ENCODE data around the gene HDAC9.
A peak's percentile ranks its signal among the peaks of the same experiment; 100 is the strongest.

Gene HDAC9

GRCh38 chr7:18607025-18607424 lies 111.5 kb downstream of the HDAC9 start:
- DNase-seq: no peak

DNA sequence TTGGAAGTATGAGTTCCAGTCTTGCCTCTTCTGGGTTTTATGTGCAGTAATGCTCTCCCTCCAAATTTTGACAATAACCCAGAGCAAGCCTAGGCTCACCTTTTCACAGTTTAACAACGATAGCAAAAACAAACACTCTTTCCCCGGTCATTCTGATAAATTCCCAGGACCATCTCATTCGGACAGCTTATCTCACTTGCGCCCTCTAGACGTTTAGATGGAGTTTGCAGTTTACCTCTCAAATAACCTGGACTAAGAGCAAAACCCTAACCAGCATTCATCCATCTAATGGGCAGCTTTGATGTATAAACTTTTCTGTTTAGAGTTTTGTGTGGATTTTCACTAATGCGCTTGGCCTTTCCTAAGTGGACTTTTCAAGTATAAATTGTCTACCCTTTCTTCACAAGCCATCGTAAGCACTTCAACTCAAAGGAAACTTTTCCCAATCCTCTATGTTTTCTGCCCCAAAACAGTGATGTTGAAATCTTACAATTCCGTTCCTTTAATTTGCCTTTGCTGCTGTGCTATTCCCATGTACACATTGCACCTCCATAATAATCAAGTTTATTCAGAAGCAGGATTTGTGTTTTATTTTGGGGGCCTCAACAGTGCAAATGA lies 114.9 kb downstream of the HDAC9 start:
- no peak for DNase-seq

- DNase-seq: no peak
Observed at GRCh38 chr7:18614841-18615240, 119.3 kb downstream of the HDAC9 start.

DNA sequence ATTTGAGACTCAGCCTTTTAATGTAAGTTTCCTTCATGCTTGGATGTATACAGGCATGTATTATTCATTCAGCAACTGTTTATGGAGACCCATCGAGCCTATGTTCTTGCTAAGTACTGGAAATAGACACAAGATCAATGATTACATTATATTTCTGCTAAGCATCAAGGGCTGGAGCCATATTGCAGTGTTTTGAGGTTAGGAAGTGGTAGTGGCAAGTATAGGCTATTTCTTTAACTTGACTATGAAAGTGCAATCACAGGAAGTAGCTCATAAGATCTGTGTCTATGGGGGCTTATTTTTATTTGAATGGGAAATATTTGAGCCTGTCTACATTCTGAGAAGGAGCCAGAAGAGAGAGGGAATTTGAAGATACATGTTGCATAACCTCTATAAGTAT lies 123.8 kb downstream of the HDAC9 start:
- no peak for DNase-seq

DNA sequence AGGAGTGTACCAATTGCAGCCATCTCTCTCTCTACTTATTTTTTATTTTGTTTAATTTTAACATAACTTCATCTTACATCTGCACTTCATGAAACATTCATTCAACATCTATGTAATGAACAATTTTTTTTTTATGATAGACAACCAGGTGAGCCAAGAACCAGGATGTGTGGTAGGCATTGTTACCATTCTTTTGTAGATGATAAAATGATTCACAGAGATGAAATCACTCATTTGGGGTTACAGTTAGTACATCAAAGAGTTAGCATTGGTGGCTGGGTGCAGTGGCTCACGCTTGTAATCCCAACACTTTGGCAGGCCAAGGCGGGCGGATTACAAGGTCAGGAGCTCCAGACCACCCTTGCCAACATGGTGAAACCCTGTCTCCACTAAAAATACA lies 127.8 kb downstream of the HDAC9 start:
- DNase-seq: no peak

DNA sequence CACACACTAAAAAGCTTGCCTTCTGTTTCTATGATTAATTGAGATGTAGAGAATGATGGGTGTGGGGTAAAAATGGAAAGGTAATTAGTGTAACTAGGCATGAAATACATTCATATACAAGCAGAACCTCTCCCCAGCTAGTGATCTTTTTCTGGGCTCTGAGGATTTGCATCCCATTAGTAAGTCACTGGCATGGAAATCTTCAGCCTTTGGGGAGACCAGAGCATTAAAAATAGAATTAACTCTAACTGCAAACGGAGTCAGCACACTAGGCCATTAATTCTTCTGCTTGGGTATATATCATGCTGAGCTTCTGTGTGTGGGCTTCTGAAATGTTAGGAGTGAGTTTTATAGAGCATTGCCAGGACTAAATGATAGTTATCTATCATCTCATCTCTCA lies 128.9 kb downstream of the HDAC9 start:
- DNase-seq: no peak

- DNase-seq: no peak
Observed at GRCh38 chr7:18626086-18626485, 130.5 kb downstream of the HDAC9 start.

DNA sequence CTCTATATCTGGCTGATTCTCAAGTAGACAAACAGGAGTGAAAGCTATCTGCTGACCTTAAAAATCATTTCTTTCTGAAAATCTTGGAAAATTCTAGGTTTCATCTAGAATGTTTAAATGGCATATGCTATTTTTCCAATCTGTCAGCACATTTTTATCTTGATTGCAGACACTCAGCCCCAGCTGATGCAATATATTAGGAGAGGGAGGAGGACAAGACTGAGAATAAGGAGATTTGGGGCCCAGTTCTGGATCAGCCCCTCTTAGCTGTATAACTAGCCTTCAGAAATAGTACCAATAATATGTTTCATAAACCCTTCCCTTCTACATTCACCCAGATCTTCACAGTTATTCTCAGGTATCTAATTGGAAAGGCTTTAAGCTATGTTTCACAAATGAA lies 131.2 kb downstream of the HDAC9 start:
- no peak for DNase-seq

GRCh38 chr7:18637516-18637915 lies 142.0 kb downstream of the HDAC9 start:
- DNase-seq: no peak

- peak; percentile 9 for DNase-seq
Observed at GRCh38 chr7:18638594-18639452, 143.3 kb downstream of the HDAC9 start.

- DNase-seq: no peak
Observed at GRCh38 chr7:18639711-18640110, 144.2 kb downstream of the HDAC9 start.

GRCh38 chr7:18644981-18645380 lies 149.4 kb downstream of the HDAC9 start:
- no peak for DNase-seq

DNA sequence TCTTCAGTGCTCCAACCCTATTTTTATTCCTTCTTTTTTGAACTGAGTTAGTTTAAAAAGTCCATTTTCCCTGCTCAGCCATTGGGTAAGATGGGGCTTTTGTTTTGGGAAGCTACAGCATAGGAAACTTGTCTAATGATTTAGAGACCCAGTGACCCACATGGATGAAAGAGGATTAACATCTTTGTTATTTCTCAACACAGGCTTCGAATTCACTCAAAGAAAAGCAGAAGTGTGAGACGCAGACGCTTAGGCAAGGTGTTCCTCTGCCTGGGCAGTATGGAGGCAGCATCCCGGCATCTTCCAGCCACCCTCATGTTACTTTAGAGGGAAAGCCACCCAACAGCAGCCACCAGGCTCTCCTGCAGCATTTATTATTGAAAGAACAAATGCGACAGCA lies 152.0 kb downstream of the HDAC9 start:
- no peak for DNase-seq

DNA sequence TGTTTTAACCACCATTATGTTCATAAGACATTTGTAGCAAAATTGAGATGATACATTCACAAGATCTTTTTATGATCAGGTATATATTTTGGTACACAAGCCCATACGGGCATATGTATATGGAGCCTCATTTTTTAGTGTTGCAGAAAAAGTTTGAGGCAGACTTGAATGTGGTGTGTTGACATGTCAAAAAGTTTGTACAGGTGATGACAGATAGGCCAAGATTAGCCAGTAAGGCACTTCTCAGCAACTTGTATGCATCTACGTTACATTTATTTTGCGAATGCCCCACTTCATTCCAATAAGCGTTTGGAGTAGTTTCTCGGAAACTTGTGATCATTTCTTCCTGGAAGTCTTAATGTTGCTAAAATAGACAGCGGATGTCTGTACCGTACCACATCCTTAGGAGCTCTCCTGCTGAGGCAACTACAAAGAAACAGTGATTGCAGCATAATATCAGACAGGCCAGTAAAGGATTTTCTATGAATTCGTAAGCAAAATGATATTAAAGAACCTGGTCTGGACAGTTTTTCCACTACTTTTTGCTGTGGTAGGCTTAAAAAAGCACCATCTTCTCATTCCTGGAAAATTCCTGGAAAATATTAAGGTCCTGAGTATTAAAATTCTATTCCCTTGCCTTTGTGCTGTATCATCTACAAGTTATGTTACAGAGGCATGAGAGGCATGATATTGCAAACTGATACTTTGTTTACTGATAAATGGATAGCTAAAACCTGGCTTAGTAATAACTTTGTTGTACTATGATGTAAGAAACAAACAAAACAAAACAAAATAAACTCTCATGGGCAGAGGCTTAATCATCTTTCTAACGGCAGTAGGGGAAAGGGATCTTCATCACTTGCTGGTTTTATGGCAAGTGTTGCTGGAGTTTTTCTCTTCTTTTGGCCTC lies 153.6 kb downstream of the HDAC9 start:
- DNase-seq: no peak

- DNase-seq: no peak
Observed at GRCh38 chr7:18653381-18654155, 158.0 kb downstream of the HDAC9 start.

- DNase-seq: no peak
Observed at GRCh38 chr7:18654709-18655108, 159.2 kb downstream of the HDAC9 start.

GRCh38 chr7:18655506-18655905 lies 160.0 kb downstream of the HDAC9 start:
- DNase-seq: no peak

- DNase-seq: no peak
Observed at GRCh38 chr7:18655912-18656311, 160.4 kb downstream of the HDAC9 start.

- DNase-seq: no peak
Observed at GRCh38 chr7:18656362-18656761, 160.8 kb downstream of the HDAC9 start.

GRCh38 chr7:18659746-18660145 lies 164.2 kb downstream of the HDAC9 start:
- DNase-seq: no peak

GRCh38 chr7:18663321-18663720 lies 167.8 kb downstream of the HDAC9 start:
- DNase-seq: no peak

- peak; percentile 41 for DNase-seq
Observed at GRCh38 chr7:18666107-18666728, 170.7 kb downstream of the HDAC9 start.

All from stimulated activated naive CD4-positive, alpha-beta T cell treated with Interleukin-2 at 50 U/mL for 16 hours (primary cell).